ENCODE results near the gene REC114. TPM values are rescaled to one million over a fixed set of nuclear protein-coding genes. Genes with fewer than 3 reads are reported as not detected.
"Not testable (repeated sequence)": the region's sequence is repeated elsewhere in the genome, so short reads cannot be mapped to it uniquely, and the experiment has no call there.

Gene REC114, protein sequence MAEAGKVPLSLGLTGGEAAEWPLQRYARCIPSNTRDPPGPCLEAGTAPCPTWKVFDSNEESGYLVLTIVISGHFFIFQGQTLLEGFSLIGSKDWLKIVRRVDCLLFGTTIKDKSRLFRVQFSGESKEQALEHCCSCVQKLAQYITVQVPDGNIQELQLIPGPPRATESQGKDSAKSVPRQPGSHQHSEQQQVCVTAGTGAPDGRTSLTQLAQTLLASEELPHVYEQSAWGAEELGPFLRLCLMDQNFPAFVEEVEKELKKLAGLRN
- not detected in 2 replicates for total RNA-seq (2014; rRNA removed; shearing (Covaris generic))

- DNase-seq (ENCODE audit: low spot score), result no peak
Measured at GRCh38 chr15:73442968-73443367, at the start of gene REC114. TSS of gene REC114 (plus strand) at chr15:73443164. CDS start at chr15:73443186, 22 bp downstream.

- DNase-seq (ENCODE audit: low spot score), result no peak
Measured at GRCh38 chr15:73393336-73393735, 49.6 kb upstream of the REC114 start.

GRCh38 chr15:73394782-73395181 is 48.2 kb upstream of the REC114 start:
- no peak for DNase-seq (ENCODE audit: low spot score)

DNA sequence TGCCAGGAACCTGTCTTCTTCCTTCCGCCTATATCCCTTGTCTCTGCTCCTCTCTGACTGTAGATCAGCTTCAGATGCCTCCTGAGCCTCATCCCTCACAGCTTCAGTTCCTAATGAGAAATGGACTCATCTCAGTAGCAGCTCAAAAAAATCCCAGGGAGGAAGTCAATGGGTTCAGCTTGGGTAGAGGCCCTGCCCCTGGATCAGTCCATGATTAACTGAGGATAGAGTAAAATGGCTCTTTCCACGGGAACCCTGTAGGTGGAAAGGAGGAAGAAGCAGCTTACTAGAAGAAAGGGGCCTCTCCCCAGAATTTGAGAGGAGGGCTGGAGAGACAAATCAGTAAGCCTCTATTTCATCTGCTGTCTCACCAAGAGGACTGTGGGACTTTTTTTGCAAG is 47.3 kb upstream of the REC114 start:
- no peak for DNase-seq (ENCODE audit: low spot score)

GRCh38 chr15:73397461-73397860 is 45.5 kb upstream of the REC114 start:
- DNase-seq (ENCODE audit: low spot score), result no peak

DNA sequence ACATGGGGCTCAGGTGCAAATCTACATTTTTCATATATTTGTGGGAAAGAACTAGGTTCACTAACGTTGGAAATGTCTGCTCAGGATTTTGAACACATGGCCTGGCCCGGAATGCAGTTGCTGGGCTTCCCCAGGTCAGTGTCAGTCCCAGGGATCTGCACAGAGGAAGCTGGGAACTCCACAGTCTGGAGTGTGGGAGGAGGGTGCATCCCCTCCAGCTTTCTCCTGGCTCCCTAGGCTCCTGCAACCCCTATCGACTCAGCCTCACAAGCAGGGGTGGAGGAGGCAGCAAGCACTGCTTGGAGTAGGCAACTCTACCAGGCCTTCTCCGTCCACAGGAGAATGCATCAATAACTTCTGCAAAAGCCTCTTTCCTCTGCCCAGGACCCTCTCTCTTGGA is 44.1 kb upstream of the REC114 start:
- no peak for DNase-seq (ENCODE audit: low spot score)

DNA sequence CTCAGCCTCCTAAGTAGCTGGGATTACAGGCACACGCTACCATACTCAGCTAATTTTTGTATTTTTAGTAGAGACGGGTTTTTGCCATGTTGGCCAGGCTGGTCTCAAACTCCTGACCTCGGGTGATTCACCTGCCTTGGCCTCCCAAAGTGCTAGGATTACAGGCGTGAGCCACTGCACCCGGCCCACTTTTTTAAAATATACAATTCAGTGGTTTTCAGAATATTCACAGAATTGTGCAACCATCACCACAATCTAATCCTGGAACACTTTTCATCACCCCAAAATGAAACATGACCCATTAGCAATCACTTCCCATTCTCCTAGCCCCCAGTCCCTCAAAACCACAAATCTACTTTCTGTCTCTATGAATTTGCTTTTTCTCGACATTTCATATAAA is 42.7 kb upstream of the REC114 start:
- not testable (repeated sequence) for DNase-seq (ENCODE audit: low spot score)

- no peak for DNase-seq (ENCODE audit: low spot score)
Measured at GRCh38 chr15:73403171-73403570, 39.8 kb upstream of the REC114 start.

DNA sequence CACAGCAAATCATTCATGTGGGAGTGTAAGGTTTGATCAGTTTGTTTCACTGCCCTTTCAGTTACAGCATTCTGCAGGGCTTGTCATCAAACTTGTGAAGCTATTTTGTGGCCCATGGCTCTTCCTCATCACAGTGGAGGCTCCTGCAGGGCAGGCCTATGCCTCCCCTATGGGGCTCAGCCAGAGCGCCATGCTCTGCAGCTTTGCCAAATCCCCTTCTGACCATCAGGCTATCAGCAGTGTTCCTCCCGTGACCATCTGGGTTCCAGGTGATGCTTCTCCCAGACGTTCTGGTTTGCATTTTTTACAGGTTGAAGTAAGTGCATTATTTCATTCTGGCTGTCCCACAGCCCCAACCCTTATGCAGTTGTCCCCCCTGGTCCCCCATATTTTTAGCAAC is 28.1 kb upstream of the REC114 start:
- DNase-seq (ENCODE audit: low spot score), result no peak

GRCh38 chr15:73424506-73424905 is 18.5 kb upstream of the REC114 start:
- no peak for DNase-seq (ENCODE audit: low spot score)

- no peak for DNase-seq (ENCODE audit: low spot score)
Measured at GRCh38 chr15:73425510-73425909, 17.5 kb upstream of the REC114 start.

DNA sequence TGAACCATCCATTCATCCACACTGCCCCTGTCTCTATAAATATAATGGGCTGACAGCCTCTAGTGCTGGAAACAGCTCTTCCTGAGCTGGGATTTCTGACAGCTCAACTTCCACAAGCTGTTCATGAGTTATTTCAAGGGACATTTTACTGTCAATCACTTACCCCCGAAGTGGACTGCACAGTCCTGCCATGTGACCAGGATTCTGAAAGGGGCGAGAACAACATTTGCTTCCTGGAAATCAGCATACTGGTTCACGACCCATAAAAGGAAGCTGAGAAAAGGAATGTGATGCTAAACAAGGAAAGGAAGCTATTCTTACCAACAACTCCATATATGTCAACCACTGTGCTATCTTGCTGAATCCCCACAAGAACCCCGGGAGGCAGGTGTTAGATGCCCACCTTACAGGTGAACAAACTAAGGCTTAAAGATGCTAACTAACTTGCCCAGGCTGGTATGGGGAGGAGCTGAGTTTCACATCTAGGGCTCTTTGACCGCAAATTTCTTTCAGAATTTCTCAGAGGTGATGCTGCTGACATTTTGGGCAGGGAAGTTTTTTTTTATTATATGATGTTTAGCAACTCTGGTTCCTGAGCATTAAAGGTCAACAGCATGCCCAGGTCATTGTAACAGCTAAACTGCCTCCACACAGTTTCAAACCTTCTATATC is 16.5 kb upstream of the REC114 start:
- no peak for DNase-seq (ENCODE audit: low spot score)

DNA sequence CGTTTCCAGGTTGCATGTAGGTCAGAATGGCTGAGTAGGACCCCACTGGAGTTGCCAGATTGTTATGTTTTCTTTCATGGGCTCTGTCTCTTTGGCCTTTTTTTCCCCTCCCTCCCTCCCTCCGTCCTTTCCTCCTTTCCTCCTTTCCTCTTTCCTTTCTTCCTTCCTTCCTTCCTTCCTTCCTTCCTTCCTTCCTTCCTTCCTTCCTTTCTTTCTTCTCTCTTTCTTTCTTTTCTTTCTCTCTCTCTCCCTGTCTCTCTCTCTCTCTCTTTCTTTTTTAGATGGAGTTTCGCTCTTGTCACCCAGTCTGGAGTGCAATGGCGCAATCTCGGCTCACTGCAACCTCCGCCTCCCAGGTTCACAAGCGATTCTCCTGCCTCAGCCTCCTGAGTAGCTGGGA is 11.6 kb upstream of the REC114 start:
- DNase-seq (ENCODE audit: low spot score), result not testable (repeated sequence)

DNA sequence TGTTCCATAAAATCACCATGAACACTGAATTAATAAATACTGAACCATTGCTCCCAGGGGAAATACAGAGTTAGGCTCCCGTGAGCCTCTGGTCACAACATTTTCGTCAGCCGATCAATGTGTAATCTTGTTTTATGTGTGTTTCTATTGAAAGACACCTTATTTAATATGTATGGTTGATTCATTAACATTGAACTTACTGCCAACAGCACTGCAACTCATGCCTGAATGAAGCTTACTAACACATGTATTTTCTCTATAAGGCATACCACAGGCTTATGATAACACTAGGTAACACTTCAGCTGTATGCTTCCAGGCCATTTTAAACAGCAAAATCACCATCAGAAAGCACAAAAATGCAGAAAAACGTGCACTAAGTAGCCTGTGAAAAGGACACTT is 9.1 kb upstream of the REC114 start:
- DNase-seq (ENCODE audit: low spot score), result no peak

GRCh38 chr15:73436613-73437012 is 6.4 kb upstream of the REC114 start:
- DNase-seq (ENCODE audit: low spot score), result no peak

GRCh38 chr15:73437543-73438109 is 5.3 kb upstream of the REC114 start:
- DNase-seq (ENCODE audit: low spot score), result no peak

DNA sequence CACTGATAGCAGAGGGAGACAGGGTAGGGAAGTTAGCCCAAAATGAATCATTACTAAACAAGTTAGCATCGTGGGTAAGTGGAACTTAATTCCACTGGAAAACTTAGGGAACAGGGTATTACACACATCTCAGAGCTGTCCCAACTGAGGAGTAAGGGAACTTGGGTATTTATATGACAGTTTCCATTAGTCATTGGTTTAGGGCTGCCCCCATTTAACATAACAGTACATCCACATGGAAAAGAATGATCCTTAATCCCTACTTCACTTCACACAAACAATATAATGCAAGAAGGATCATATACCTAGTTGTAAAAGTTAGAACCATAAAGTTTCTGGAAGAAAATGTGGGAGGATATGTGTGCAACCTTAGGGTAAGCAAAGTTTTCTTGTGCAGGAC is 4.3 kb upstream of the REC114 start:
- DNase-seq (ENCODE audit: low spot score), result no peak

DNA sequence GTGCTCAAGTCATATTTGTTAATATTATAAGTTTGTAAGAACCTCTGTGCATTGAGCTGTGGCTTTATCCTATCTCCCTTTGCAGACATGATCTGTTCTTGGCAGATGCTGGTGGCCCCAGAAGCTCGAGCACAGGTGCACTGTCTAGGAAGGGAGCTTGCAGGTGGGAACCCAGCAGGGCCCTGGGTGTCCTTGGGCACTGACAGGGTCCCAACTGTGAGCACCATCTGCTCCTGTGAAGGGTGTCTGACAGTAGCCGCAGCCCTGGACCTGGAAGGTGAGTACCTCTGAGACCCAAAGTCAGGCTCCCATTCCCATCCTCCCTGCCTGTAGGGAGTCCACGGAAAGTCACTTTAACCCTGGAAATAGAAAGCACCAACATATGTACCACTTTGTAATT is 2.4 kb upstream of the REC114 start:
- DNase-seq (ENCODE audit: low spot score), result no peak

- DNase-seq (ENCODE audit: low spot score), result no peak
Measured at GRCh38 chr15:73442421-73442820, 543 bp upstream of the REC114 start.

- DNase-seq (ENCODE audit: low spot score), result not testable (repeated sequence)
Measured at GRCh38 chr15:73447471-73447870, 4.5 kb downstream of the REC114 start.

- peak; percentile 84 for DNase-seq (ENCODE audit: low spot score)
Measured at GRCh38 chr15:73448158-73448758, 5.3 kb downstream of the REC114 start.

GRCh38 chr15:73449980-73450379 is 7.0 kb downstream of the REC114 start:
- not testable (repeated sequence) for DNase-seq (ENCODE audit: low spot score)

DNA sequence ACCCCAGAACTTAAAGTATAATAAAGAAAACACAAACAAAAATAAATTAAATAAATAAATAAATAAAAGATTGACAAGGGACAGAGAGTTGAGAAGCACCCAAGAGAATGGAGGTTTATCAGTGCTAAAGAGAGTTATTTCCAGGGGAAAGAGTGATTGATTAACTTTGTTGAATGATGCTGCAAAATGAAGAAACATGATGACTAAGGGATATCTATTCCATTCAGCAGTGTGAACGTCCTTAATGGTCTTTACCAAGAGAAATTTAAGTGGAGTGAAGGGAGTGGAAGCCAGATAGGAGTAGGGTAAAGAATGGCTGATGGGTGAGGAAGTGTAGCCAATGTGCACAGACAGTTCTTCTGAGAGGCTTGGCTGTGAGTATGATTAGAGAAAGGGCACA is 11.1 kb downstream of the REC114 start:
- DNase-seq (ENCODE audit: low spot score), result no peak

Data from HT-29 (cell line).